Activated CD8-positive, alpha-beta memory T cell treated with anti-CD3 and anti-CD28 coated beads for 1 hour (primary cell): ENCODE measurements around the gene GLIS2.

Experiments used
- DNase-seq, 2 donors: peaks; one replicate each; pipeline ENCODE4 v3.0.0-alpha.2; 2020; ENCODE audit warnings: low read depth in 1 of 2; ENCODE audit errors: extremely low read depth in 1 of 2

The GLIS2 gene

GRCh38 chr16:4381072-4381934 lies 65.4 kb downstream of the GLIS2 start:
- no peak for DNase-seq

DNA sequence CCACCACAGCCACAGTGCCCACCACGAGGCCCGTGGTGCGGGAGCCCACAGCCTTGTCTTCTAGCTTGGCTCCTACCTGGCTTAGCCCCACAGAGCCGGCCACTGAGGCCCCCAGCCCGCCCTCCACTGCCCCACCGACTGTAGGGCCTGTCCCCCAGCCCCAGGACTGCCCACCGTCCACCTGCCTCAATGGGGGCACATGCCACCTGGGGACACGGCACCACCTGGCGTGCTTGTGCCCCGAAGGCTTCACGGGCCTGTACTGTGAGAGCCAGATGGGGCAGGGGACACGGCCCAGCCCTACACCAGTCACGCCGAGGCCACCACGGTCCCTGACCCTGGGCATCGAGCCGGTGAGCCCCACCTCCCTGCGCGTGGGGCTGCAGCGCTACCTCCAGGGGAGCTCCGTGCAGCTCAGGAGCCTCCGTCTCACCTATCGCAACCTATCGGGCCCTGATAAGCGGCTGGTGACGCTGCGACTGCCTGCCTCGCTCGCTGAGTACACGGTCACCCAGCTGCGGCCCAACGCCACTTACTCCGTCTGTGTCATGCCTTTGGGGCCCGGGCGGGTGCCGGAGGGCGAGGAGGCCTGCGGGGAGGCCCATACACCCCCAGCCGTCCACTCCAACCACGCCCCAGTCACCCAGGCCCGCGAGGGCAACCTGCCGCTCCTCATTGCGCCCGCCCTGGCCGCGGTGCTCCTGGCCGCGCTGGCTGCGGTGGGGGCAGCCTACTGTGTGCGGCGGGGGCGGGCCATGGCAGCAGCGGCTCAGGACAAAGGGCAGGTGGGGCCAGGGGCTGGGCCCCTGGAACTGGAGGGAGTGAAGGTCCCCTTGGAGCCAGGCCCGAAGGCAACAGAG lies 66.3 kb downstream of the GLIS2 start:
- no peak for DNase-seq

DNA sequence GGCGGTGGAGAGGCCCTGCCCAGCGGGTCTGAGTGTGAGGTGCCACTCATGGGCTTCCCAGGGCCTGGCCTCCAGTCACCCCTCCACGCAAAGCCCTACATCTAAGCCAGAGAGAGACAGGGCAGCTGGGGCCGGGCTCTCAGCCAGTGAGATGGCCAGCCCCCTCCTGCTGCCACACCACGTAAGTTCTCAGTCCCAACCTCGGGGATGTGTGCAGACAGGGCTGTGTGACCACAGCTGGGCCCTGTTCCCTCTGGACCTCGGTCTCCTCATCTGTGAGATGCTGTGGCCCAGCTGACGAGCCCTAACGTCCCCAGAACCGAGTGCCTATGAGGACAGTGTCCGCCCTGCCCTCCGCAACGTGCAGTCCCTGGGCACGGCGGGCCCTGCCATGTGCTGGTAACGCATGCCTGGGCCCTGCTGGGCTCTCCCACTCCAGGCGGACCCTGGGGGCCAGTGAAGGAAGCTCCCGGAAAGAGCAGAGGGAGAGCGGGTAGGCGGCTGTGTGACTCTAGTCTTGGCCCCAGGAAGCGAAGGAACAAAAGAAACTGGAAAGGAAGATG lies 67.0 kb downstream of the GLIS2 start:
- DNase-seq, result no peak

DNA sequence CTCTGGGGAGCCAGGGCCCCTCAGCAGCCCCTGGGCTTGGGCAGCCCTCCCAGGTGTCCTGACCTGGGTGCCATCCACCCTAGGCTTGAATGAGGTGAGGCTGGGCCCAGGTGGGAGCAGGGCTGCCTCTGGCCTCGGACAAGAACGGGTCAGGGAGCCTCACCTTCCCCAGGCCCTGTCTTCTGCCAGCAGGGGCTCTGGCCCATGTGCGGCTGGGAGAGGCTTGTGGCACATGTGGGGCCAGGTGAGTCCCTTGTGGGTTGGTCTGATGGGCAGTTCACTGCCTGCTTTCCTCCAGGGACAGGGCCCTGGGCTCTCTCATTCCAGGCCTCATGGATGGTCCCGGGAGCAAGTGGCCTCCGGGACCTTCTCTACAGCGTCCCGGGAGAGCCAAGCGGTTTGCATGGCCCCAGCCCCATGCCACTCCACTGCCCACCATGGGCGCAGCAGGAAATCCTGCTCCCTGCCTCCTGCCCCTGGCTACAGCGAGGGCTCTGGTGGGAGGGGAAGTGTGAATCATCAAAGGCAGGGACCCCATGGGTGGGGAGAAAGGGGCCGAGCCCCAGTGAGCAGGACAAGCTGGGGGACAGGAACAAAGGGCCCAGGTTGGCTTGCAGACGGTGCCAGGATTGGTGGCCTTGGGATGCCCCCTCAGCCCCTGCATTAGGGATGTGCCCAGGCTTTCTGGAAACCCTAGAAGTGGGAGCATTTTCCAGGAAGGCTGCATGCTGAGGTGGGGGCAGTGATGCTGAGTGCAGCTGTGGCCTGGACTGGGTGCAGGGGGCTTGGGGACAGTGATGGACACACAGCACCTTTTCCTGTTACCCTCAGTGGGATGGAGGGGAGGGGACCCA lies 68.0 kb downstream of the GLIS2 start:
- DNase-seq, result no peak

DNA sequence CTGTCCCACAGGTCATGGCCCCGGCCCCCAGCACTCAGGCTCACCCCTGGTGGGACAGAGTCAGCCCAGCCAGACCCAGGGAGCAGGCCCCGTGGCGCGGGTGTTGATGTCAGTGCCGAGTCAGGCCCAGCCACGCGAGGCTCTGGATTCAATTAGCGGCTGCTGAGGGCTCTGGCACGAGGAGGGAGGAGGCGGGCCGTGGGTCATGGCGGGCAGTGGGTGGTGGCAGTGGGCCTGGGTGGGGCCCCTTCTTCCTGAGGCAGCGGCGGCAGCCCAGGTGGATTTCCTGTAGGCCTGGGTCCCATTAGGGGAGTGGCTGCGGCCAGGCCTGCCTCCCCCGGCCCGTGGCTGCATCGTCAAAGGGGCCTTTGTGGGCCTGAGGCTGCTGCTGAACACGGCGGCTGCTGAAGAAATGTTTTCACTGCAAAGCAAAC lies 68.7 kb downstream of the GLIS2 start:
- DNase-seq, result no peak

DNA sequence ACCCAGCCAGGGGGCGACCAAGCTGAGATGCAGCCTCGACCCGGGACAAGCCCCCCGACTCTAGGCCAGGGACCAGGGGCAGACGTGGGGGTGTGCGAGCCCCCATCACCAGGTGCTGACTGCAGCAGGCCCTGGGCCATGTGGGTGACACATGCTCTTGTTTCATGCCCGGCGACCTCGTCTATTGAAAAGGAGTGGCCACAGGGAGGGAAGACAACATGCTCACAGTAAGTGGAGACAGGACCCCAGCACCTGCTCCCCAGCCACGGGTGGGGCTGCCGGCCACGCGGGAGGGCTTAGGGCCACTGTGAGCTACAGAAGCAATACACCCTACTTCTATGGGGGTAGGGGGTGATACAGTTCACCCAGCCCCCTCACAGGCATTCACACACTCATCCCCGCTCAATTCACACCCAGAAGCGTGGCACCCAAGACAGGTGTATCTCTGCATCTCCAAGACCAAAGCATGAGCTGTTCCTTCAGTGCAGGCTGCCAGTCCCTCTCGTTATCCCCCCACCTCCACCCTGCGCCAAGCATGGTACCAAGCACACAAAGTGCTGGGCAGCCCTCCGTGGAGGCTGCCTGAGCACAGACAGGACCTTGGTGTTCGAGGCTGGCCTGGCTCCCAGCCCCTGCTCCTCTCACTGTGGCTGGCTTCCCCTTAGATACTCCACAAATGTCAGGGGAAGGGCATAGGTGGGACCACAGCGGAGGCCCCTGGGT lies 69.4 kb downstream of the GLIS2 start:
- no peak for DNase-seq

GRCh38 chr16:4385789-4386450 lies 70.1 kb downstream of the GLIS2 start:
- DNase-seq, result no peak

DNA sequence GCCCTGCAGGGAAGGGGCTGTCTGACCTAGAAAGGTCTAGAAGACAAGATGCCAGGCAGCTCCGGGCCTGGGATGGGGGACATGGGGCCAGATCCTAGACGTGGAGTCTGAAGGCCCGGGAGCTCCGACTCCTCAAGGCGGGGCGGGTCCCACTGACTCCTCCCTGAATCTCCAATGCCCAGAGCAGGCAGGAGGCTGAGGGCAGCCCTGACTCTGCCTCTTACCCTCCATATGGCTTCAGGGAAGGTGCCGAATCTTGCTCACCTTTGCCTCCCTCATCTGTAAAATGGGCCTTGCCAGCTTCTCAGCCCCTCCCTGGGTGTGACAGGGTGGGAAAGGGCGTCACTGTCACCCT lies 70.6 kb downstream of the GLIS2 start:
- DNase-seq, result no peak

- no peak for DNase-seq
Observed at GRCh38 chr16:4386951-4387565, 71.2 kb downstream of the GLIS2 start.

GRCh38 chr16:4387781-4388180 lies 71.9 kb downstream of the GLIS2 start:
- DNase-seq, result no peak

DNA sequence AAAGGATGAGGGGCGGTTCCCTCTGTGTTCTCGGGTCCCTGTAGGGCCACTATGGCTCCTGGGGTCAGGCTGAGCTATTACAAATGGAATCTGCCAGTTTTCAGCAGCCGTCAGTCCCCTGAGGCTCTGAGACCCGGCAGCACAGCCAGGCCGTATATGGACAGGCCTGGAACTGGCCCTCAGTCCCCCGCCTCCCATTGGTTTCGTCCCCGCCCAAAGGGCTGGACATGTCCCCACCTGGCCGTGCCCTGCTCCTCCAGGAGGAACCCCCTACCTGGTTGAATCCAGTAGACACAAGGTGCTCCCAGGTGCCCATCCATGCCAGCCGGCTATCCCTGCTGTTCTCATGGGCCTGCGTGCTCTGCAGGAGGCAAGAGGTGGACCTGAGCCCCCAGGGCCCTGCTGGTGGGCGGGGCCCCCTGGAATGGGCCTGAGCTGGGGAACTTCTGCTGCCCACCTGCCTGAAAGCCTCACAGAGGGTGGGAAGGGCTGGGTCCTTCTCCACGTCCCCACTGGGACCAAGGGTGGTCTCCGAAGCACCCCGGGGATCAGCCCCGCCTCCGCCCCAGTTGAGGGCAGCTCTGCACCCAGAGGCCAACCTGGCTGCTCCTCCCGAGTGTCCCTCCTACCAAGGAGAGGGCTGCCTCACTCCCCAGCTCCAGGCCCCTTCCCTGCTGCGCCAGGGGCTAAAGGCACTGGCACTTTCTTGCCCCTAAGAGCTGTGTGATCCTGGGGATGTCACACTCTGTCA lies 72.6 kb downstream of the GLIS2 start:
- DNase-seq, result no peak
